Right lobe of liver (tissue), 6 donors: ENCODE measurements around the gene TFF2. TPM values are rescaled to one million over a fixed set of nuclear protein-coding genes. Genes with fewer than 3 reads are reported as not detected.

Experiments
- ATAC-seq, 4 donors: fragments of 200-7000 bp; cut with Tn5 transposase; one replicate each; pipeline ENCODE4 v1.9.1; 2020; ENCODE audit warnings: mild to moderate bottlenecking in 4 of 4, moderate library complexity in 4 of 4
- DNase-seq, 3 donors: peaks; one replicate each; pipeline ENCODE4 v3.0.0-alpha.2; 2020
- H3K27ac ChIP-seq, 3 donors: fragments of 200-600 bp; one replicate each; pipeline ENCODE4 v1.8.0; 2022
- H3K27me3 ChIP-seq, 2 donors: fragments of 200-600 bp; one replicate each; pipeline ENCODE4 v1.8.0; 2022
- H3K36me3 ChIP-seq, 4 donors: fragments of 200-600 bp; sonication (generic) in 1 of 4; one replicate each; pipeline versions ENCODE4 v1.5.1 to v1.8.0; 2017 to 2022; ENCODE audit warnings: control low read depth in 1 of 4
- H3K4me1 ChIP-seq, 4 donors: fragments of 200-600 bp; sonication (generic) in 1 of 4; one replicate each; pipeline versions ENCODE4 v1.5.1 to v1.8.0; 2017 to 2022; ENCODE audit warnings: control low read depth in 1 of 4
- H3K4me3 ChIP-seq, 3 donors: fragments of 200-600 bp; one replicate each; pipeline ENCODE4 v1.8.0; 2022
- H3K9me3 ChIP-seq, 4 donors: fragments of 200-600 bp; sonication (generic) in 1 of 4; one replicate each; pipeline versions ENCODE4 v1.5.1 to v1.8.0; 2017 to 2022; ENCODE audit warnings: control low read depth in 1 of 4
- POLR2A ChIP-seq: fragments of 450-650 bp; IDR thresholded peaks from one replicate; pipeline ENCODE4 v1.6.1; 2017; ENCODE audit warnings: antibody characterized with exemption, mild to moderate bottlenecking
- WGBS: methylation state at CpG from one replicate; pipeline ENCODE4 v1.1.6; 2018; ENCODE audit warnings: low coverage, low lambda C conversion rate; ENCODE audit not compliant: insufficient coverage; ENCODE audit errors: missing lambda C conversion rate; 5-methylcytosine and 5-hydroxymethylcytosine counted together
- intact Hi-C, 2 donors: fragments of 100-400 bp; cut with DNase I; formaldehyde crosslinking; loops; one replicate each; pipeline versions ENCODE4 v1.11.2 to v1.14.1; 2022
- total RNA-seq, 6 experiments: library from RNA; depleted of rRNA in 2 of 6; stranded (reverse); fragments of >200 nt in 2 of 6; fragmentation: NEBNext Ultra II Directional in 3 of 6; extraction: Animal tissue kit (Norgen Biotek cat#: 25700) in 3 of 6; gene quantifications; one replicate each; pipeline versions ENCODE4 v1.1.0 to v1.2.4, GENCODE V29; 2016 to 2023
- TF ChIP-seq, protein P1 (sequence below), 4 donors: fragments of 200-600 bp in 3 of 4; fragments of 450-650 bp in 1 of 4; IDR thresholded peaks; one replicate each; pipeline versions ENCODE4 v1.5.1 to v1.8.0; 2016 to 2022; ENCODE audit warnings: antibody characterized with exemption in 4 of 4, mild to moderate bottlenecking in 2 of 4
- donor health status: DM: no; HTN: yes; CAD: no.
- donor health status: DM: no; HTN: no; CAD: no.
- donor health status: DM: no; HTN: no; CAD: no.
- donor health status: DM: no; HTN: yes; CAD: no.
- donor health status: DM: no; HTN: yes; CAD: no.

Gene TFF2
- total RNA-seq, 6 experiments from 2014 or later: 0.29 to 0.61 (median 0.49) TPM; not detected in 2

DNA sequence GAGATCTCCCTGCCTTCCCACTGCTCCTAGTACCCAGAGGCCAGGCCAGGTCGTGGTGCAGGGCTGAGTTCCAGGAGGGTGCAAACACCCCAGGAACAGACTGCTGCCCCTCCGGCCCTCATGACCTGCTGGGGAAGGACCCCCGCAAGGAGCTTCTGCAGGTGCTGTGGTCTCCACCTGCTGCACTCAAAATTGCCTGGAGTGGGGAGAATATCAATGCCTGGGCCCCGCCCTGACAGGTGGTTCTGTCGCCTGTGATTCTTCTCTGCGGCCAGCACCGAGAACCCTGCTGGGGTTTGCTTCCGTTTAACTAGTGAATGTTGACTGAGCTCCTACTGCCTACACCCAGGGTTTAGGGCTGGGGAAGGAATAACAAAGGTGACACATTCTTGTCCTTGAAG is 33.5 kb downstream of the TFF2 start:
- H3K9me3 ChIP-seq: no peaks in the 10 kb centered on the region
- TF ChIP-seq, protein P1, sequence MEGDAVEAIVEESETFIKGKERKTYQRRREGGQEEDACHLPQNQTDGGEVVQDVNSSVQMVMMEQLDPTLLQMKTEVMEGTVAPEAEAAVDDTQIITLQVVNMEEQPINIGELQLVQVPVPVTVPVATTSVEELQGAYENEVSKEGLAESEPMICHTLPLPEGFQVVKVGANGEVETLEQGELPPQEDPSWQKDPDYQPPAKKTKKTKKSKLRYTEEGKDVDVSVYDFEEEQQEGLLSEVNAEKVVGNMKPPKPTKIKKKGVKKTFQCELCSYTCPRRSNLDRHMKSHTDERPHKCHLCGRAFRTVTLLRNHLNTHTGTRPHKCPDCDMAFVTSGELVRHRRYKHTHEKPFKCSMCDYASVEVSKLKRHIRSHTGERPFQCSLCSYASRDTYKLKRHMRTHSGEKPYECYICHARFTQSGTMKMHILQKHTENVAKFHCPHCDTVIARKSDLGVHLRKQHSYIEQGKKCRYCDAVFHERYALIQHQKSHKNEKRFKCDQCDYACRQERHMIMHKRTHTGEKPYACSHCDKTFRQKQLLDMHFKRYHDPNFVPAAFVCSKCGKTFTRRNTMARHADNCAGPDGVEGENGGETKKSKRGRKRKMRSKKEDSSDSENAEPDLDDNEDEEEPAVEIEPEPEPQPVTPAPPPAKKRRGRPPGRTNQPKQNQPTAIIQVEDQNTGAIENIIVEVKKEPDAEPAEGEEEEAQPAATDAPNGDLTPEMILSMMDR (IDR thresholded peaks at IDR 0.05): no peak
- no peak for TF ChIP-seq POLR2A
- no peaks in the 10 kb centered on the region for H3K36me3 ChIP-seq
- WGBS: 94% methylated on average over 3 of the region's 8 CpGs
- H3K4me3 ChIP-seq: no peak overlapping the region
- H3K27ac ChIP-seq: no peak overlapping the region
- no peaks in the 10 kb centered on the region for H3K4me1 ChIP-seq
- DNase-seq (no peak), ATAC-seq (no peak)
- intact Hi-C loops: no loop called here
- H3K27me3 ChIP-seq: no peaks in the 10 kb centered on the region

DNA sequence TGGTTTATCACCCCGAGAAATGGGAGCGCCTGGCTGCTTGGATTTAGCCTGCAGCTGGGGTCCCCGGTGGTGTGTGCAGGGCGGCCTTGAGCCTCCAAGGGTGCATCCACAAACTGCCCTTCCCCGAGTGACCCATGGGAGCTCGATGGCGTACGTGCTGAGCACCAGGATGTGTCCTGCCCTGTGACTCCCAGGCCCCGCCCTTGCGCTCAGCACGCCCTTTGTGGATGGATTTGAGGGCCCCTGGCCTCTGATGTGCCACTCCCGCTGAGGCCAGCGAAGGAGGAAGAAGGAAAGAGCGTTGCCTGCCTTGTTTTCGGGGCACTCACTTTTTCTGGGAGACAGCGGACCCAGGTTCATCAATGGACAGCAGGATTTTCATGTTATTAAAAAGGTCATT is 33.9 kb downstream of the TFF2 start:
- no peak for ATAC-seq
- 86% methylated on average over 9 of the region's 16 CpGs for WGBS
- no peaks in the 10 kb centered on the region for H3K4me1 ChIP-seq
- no peaks in the 10 kb centered on the region for H3K9me3 ChIP-seq
- H3K4me3 ChIP-seq: no peak overlapping the region
- DNase-seq: no peak
- no peak overlapping the region for H3K27ac ChIP-seq
- intact Hi-C loops: no loop called here
- no peaks in the 10 kb centered on the region for H3K36me3 ChIP-seq
- no peaks in the 10 kb centered on the region for H3K27me3 ChIP-seq
- no peak for TF ChIP-seq POLR2A
- TF ChIP-seq, protein P1 (IDR thresholded peaks at IDR 0.05): no peak

GRCh38 chr21:42315296-42315891 is 35.4 kb downstream of the TFF2 start, which contains the start of gene TFF3:
Gene TFF3 (minus strand): TSS chr21:42315409. CDS start chr21:42315374, 35 bp downstream.
- no peak within 1 kb of the TSS for H3K27ac ChIP-seq
- ATAC-seq: peak in 3 of 4 donors; percentile 4 to 29 (median 9)
- no peak within 1 kb of the TSS for H3K4me3 ChIP-seq
- no peak for DNase-seq
- no peaks in the 10 kb centered on the region for H3K9me3 ChIP-seq
- WGBS: 51% methylated on average over 4 of the region's 15 CpGs
- no peaks in the 10 kb centered on the region for H3K27me3 ChIP-seq
- H3K36me3 ChIP-seq: no peaks in the 10 kb centered on the region
- intact Hi-C loops: no loop called here
- no peaks in the 10 kb centered on the region for H3K4me1 ChIP-seq
- TF ChIP-seq, protein P1 (IDR thresholded peaks at IDR 0.05): no peak
- TF ChIP-seq POLR2A: no peak

DNA sequence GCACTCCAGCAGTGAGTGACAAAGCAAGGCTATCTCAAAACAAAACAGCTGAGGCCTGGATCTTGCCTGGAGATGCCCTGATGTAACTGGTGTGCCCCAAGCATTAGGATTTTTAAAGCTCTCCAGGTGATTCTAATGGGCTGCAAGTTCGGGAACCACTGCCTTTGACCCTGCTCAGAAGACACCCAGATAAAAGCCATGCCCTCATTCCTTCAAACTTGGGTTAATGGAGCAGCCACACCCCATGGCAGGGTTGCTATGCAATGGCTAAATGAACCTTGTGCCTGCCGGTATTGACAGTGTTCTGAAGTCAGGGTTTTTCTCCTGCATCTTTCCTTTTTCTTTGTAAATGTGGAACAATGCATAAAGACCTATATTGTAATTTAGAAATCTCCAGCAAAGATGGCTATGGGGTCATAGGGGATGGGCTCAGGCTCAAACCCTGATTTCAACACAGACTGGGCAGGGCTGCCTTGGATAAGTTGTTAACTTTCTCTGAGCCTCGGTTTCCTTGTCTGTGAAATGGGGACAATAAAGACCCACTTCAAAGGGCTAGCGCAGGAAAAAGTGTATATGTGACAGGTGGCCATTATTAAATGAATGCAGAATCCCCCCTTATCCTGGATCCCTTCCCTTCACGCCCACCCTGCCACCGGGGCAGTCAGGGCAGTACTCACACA is 36.0 kb downstream of the TFF2 start:
- TF ChIP-seq POLR2A: no peak
- TF ChIP-seq, protein P1 (IDR thresholded peaks at IDR 0.05): no peak
- Histone ChIP-seq H3K9me3 (no peaks in the 10 kb centered on the region), H3K27me3 (no peaks in the 10 kb centered on the region), H3K4me1 (no peaks in the 10 kb centered on the region), H3K27ac (no peak overlapping the region), H3K36me3 (no peaks in the 10 kb centered on the region), H3K4me3 (no peak overlapping the region)
- DNase-seq: no peak
- 58% methylated on average over 4 of the region's 6 CpGs for WGBS
- no peak for ATAC-seq
- intact Hi-C loops: no loop called here
